Occipital lobe (tissue), 3 donors: ENCODE results near the gene ZFP30. TPM values are rescaled to one million over a fixed set of nuclear protein-coding genes. Genes with fewer than 3 reads are reported as not detected.

ENCODE experiments used
- DNase-seq: peaks from one replicate; lab custom pipeline; 2025; lab: John Stamatoyannopoulos, UW
- small RNA-seq: library from RNA; depleted of rRNA; stranded (forward); fragments of <200 nt; gene quantifications from one replicate; pipeline ENCODE3, GENCODE V24; 2014
- total RNA-seq: library from RNA; depleted of rRNA; stranded (reverse); fragments of >200 nt; gene quantifications from one replicate; pipeline ENCODE4 v1.2.3, GENCODE V29; 2014

ZFP30 gene
- total RNA-seq, 1 donor from 2014 or later: 80.6 TPM

DNA sequence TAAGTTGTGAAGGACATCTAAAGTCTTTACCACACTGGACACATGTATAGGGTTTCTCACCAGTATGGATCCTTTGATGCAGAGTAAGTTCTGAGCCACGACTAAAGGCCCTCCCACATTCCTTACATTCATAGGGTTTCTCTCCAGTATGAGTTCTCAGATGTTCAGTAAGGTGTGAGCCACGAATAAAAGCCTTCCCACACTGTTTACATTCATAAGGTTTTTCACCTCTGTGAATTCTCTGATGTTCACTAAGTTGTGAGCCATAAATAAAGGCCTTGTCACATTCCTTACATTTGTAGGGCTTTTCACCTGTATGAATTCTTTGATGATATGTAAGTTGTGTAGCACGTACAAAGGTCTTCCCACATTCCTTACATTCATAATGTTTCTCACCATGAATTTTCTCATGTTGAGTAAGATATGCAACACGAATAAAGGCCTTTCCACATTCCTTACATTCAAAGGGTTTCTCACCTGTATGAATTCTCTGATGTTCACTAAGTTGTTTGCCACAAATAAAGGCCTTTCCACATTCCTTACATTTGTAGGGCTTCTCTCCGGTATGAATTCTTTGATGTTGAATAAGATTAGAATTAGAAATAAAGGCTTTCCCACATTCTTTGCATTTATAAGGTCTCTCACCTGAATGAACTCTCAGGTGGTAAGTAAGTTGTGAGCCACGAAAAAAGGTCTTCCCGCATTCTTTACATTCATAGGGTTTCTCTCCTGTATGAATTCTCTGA, 90.5 kb downstream of the ZFP30 start:
- DNase-seq: no peak

Small RNA genes within 50 kb of the gene (small RNA-seq; reads per million reads assigned to genes)
- not detected for gene SELENOKP1

Other genes starting within 250 kb of the ZFP30 start
- 28.7 TPM for gene ZNF569, start 188.0 kb downstream of the ZFP30 start, total RNA-seq
- gene ZNF570, start 186.1 kb downstream of the ZFP30 start, total RNA-seq: 32.4 TPM
- 51.3 TPM for gene ZNF793, start 148.5 kb downstream of the ZFP30 start, total RNA-seq
- 11.7 TPM for gene ZNF571, start 60.7 kb downstream of the ZFP30 start, total RNA-seq
- 22.0 TPM for gene ZNF540, start 60.6 kb downstream of the ZFP30 start, total RNA-seq
- gene ZNF607, start 64.3 kb upstream of the ZFP30 start, total RNA-seq: 25.9 TPM
- gene ZNF573, start 124.1 kb upstream of the ZFP30 start, total RNA-seq: 45.5 TPM